Mesenchymal stem cell (in vitro differentiated cells and primary cell): ENCODE measurements around the gene EPHB4.
A peak's percentile ranks its signal among the peaks of the same experiment; 100 is the strongest.

Experiments used
- DNase-seq: peaks from one replicate; pipeline ENCODE4 v3.0.0-alpha.2; 2013
- H2AFZ ChIP-seq: one replicate; pipeline ENCODE4 v1.6.1; 2013; ENCODE audit warnings: low read depth, mild to moderate bottlenecking, control low read depth, inconsistent platforms, low read length, moderate library complexity
- H2AK5ac ChIP-seq: 2 replicates; pipeline ENCODE4 v1.6.1; 2013; ENCODE audit warnings: low read length, moderate library complexity, mild to moderate bottlenecking, inconsistent platforms; ENCODE audit not compliant: severe bottlenecking
- H2BK120ac ChIP-seq: one replicate; pipeline ENCODE4 v1.6.1; 2013; ENCODE audit warnings: low read depth, mild to moderate bottlenecking, inconsistent platforms, low read length, moderate library complexity
- H2BK12ac ChIP-seq, 2 experiments: one replicate each; pipeline ENCODE4 v1.6.1; 2013; ENCODE audit warnings: inconsistent platforms in 2 of 2, low read length in 2 of 2, mild to moderate bottlenecking in 2 of 2, moderate library complexity in 2 of 2, control low read depth in 1 of 2
- H2BK15ac ChIP-seq: one replicate; pipeline ENCODE4 v1.6.1; 2013; ENCODE audit warnings: mild to moderate bottlenecking, low read depth, inconsistent platforms; ENCODE audit not compliant: poor library complexity, severe bottlenecking
- H2BK5ac ChIP-seq: 2 replicates; pipeline ENCODE4 v1.6.1; 2013; ENCODE audit warnings: low read depth, mild to moderate bottlenecking, low read length, control low read depth, inconsistent platforms; ENCODE audit not compliant: poor library complexity, severe bottlenecking
- H3K14ac ChIP-seq, 2 experiments: one replicate each; pipeline ENCODE4 v1.6.1; 2013; ENCODE audit warnings: inconsistent platforms in 2 of 2, low read length in 2 of 2, control low read depth in 1 of 2, mild to moderate bottlenecking in 1 of 2, moderate library complexity in 1 of 2
- H3K18ac ChIP-seq, 2 experiments: one replicate each; pipeline ENCODE4 v1.6.1; 2013; ENCODE audit warnings: inconsistent platforms in 2 of 2, low read length in 2 of 2, control low read depth in 1 of 2, low read depth in 1 of 2, mild to moderate bottlenecking in 1 of 2
- H3K23ac ChIP-seq, 2 experiments: one replicate each; pipeline ENCODE4 v1.6.1; 2013; ENCODE audit warnings: inconsistent platforms in 2 of 2, low read length in 2 of 2, mild to moderate bottlenecking in 2 of 2, moderate library complexity in 2 of 2, control low read depth in 1 of 2
- H3K27ac ChIP-seq: 2 replicates; pipeline ENCODE4 v1.5.1; 2013; ENCODE audit warnings: mild to moderate bottlenecking, moderate library complexity, low read length, control low read depth, inconsistent platforms; ENCODE audit not compliant: poor library complexity, severe bottlenecking
- H3K27me3 ChIP-seq, 2 experiments: 2 replicates each; pipeline versions ENCODE4 v1.6.1 to v1.7.0; 2013; ENCODE audit warnings: low read length in 2 of 2, mild to moderate bottlenecking in 2 of 2, moderate library complexity in 2 of 2, control low read depth in 1 of 2, inconsistent platforms in 1 of 2; ENCODE audit not compliant: control insufficient read depth in 1 of 2, insufficient read depth in 1 of 2
- H3K36me3 ChIP-seq, 2 experiments: 2 replicates each; pipeline versions ENCODE4 v1.6.1 to v1.7.0; 2013; ENCODE audit warnings: low read length in 2 of 2, control low read depth in 1 of 2, inconsistent platforms in 1 of 2, low read depth in 1 of 2, mild to moderate bottlenecking in 1 of 2; ENCODE audit not compliant: insufficient read depth in 2 of 2, control insufficient read depth in 1 of 2
- H3K4ac ChIP-seq, 2 experiments: one replicate each; pipeline ENCODE4 v1.6.1; 2013; ENCODE audit warnings: inconsistent platforms in 2 of 2, low read length in 2 of 2, mild to moderate bottlenecking in 2 of 2, moderate library complexity in 2 of 2, control low read depth in 1 of 2, low read depth in 1 of 2
- H3K4me1 ChIP-seq: 2 replicates; pipeline ENCODE4 v1.6.1; 2013; ENCODE audit warnings: low read depth, low read length, control low read depth; ENCODE audit not compliant: control insufficient read depth, insufficient read depth
- H3K4me2 ChIP-seq: 2 replicates; pipeline ENCODE4 v1.6.1; 2013; ENCODE audit warnings: low read length, mild to moderate bottlenecking, inconsistent platforms; ENCODE audit not compliant: poor library complexity, severe bottlenecking
- H3K4me3 ChIP-seq, 2 experiments: 2 replicates each; pipeline versions ENCODE4 v1.5.1 to v1.7.0; 2013; ENCODE audit warnings: low read length in 2 of 2, mild to moderate bottlenecking in 2 of 2, control low read depth in 1 of 2, low read depth in 1 of 2; ENCODE audit not compliant: insufficient read depth in 1 of 2
- H3K79me1 ChIP-seq: replicated peaks from 2 replicates; pipeline ENCODE4 v1.6.1; 2013; ENCODE audit warnings: mild to moderate bottlenecking, control low read depth, low read length, inconsistent platforms; ENCODE audit not compliant: poor library complexity, severe bottlenecking
- H3K9ac ChIP-seq: 2 replicates; pipeline ENCODE4 v1.7.0; 2013; ENCODE audit warnings: mild to moderate bottlenecking, low read length, moderate library complexity
- H3K9me3 ChIP-seq: 2 replicates; pipeline ENCODE4 v1.7.0; 2013; ENCODE audit warnings: mild to moderate bottlenecking, low read length; ENCODE audit not compliant: control insufficient read depth
- H4K8ac ChIP-seq: one replicate; pipeline ENCODE4 v1.6.1; 2013; ENCODE audit warnings: inconsistent platforms, mild to moderate bottlenecking, low read length, moderate library complexity
- H4K91ac ChIP-seq: one replicate; pipeline ENCODE4 v1.6.1; 2013; ENCODE audit warnings: mild to moderate bottlenecking, low read length, inconsistent platforms
- WGBS: methylation state at CpG from one replicate; pipeline ENCODE4 v1.1.7; 2013; ENCODE audit warnings: mixed read lengths; 5-methylcytosine and 5-hydroxymethylcytosine counted together

The EPHB4 gene

DNA sequence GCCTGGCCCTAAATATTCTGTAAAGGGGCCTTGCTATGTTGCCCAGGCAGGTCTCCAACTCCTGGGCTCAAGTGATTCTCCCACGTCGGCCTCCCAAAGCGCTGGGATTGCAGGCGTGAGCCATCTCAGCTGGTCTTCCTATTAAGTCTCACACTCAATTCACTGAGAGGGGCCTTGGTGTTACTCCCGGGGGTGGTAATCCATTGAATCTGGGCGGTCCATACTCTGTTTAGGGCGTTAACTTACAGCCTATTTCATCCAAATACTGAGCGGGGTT, 46.9 kb upstream of the EPHB4 start:
- peak overlapping the region; percentile 17 for H2AK5ac ChIP-seq
- peaks cover 60 to 72% of the 10 kb centered on the region in 2 experiments for H3K36me3 ChIP-seq
- peak overlapping the region; percentile 85 for H3K4me2 ChIP-seq
- peaks cover 15% of the 10 kb centered on the region for H3K79me1 ChIP-seq
- peak overlapping the region; percentile 63 to 100 for H3K4me3 ChIP-seq
- peaks cover 28% of the 10 kb centered on the region for H3K4me1 ChIP-seq
- H2BK5ac ChIP-seq, result no peak overlapping the region
- peak overlapping the region; percentile 86 to 95 for H3K4ac ChIP-seq
- H3K27ac ChIP-seq, result peak overlapping the region; percentile 97
- H4K8ac ChIP-seq, result peak overlapping the region; percentile 100
- H3K27me3 ChIP-seq, result no peaks in the 10 kb centered on the region
- H2BK12ac ChIP-seq, result no peak overlapping the region
- no peak overlapping the region for H2AFZ ChIP-seq
- no peak overlapping the region for H3K23ac ChIP-seq
- 85% methylated on average over 8 of the region's 8 CpGs for WGBS
- peak overlapping the region in 1 of 2 experiments; percentile 99 for H3K18ac ChIP-seq
- no peak overlapping the region for H2BK15ac ChIP-seq
- peak overlapping the region; percentile 100 for H4K91ac ChIP-seq
- H3K9me3 ChIP-seq, result no peaks in the 10 kb centered on the region
- no peak for DNase-seq
- H3K9ac ChIP-seq, result peak overlapping the region; percentile 94
- no peak overlapping the region for H3K14ac ChIP-seq
- peak overlapping the region; percentile 67 for H2BK120ac ChIP-seq

DNA sequence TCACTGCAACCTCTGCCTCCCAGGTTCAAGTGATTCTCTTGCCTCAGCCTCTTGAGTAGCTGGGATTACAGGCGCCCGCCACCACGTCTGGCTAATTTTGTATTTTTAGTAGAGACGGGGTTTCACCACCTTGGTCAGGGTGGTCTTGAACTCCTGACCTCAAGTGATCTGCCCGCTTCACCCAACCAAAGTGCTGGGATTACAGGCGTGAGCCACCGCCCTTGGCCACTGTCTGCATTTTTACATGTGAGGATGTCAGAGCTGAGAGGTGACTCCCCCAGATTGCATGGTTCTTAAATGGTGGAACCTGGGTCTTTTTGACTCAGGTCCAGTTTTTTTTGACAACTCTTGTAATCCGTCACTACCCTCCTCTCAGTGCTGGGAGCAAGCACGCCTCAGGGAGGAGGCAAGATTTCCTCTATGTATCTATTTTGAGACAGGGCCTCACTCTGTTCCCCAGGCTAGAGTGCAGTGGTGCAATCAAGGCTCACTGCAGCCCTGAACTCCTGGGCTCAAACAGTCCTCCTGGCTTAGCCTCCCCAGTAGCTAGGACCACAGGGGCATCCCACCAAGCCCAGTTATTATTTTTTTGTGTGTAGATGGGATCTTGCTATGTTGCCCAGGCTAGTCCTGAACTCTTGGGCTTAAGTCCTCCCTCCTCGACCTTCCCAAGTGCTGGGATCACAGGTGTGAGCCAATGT, 46.4 kb upstream of the EPHB4 start:
- peaks cover 15% of the 10 kb centered on the region for H3K79me1 ChIP-seq
- H3K14ac ChIP-seq, result no peak overlapping the region
- H3K23ac ChIP-seq, result no peak overlapping the region
- H3K27me3 ChIP-seq, result no peaks in the 10 kb centered on the region
- H2BK15ac ChIP-seq, result no peak overlapping the region
- peak overlapping the region; percentile 100 for H4K8ac ChIP-seq
- H3K4ac ChIP-seq, result peak overlapping the region in 1 of 2 experiments; percentile 86
- H3K18ac ChIP-seq, result no peak overlapping the region
- H2BK5ac ChIP-seq, result no peak overlapping the region
- no peaks in the 10 kb centered on the region for H3K9me3 ChIP-seq
- H2BK120ac ChIP-seq, result no peak overlapping the region
- H2AK5ac ChIP-seq, result peak overlapping the region; percentile 17
- H2BK12ac ChIP-seq, result no peak overlapping the region
- H3K4me2 ChIP-seq, result peak overlapping the region; percentile 85
- peaks cover 60 to 67% of the 10 kb centered on the region in 2 experiments for H3K36me3 ChIP-seq
- H3K4me3 ChIP-seq, result peak overlapping the region in 1 of 2 experiments; percentile 100
- H3K9ac ChIP-seq, result peak overlapping the region; percentile 94
- 99% methylated on average over 10 of the region's 10 CpGs for WGBS
- H2AFZ ChIP-seq, result no peak overlapping the region
- H4K91ac ChIP-seq, result no peak overlapping the region
- peaks cover 32% of the 10 kb centered on the region for H3K4me1 ChIP-seq
- peak overlapping the region; percentile 19 for H3K27ac ChIP-seq
- no peak for DNase-seq

DNA sequence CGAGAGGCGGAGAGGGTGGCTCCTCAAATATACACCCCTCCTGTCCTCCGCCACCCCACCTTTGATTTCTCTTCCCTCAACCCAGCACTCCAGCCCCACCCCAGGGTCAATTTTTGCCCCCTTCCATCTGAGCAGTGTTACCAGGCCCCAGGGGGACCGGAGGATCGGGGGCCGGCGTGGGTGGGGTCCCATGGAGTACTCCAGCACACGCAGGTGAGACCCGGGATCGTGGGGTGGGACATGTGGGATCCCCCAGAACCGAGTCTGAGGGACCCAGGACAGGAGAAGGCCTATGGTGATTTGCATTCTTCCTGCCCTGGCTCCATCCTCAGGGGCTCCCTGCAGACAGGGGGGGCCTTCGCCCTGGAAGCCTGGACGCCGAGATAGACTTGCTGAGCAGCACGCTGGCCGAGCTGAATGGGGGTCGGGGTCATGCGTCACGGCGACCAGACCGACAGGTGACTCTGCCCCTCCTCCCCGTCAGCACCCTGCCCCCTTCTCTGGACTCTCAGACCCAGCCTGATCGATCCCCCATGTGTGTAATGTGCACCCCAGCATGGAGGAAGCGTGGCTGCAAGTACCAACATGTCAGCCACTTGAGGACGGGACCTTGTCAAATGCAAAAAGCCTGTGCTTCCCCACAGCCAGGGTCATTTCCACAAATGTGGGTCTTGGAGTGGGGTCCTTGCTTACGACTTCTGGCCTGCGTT, 40.6 kb upstream of the EPHB4 start:
- Histone ChIP-seq H4K8ac (peak overlapping the region; percentile 96), H3K9ac (peak overlapping the region; percentile 99), H2BK5ac (peak overlapping the region; percentile 96), H2BK15ac (peak overlapping the region; percentile 97), H3K79me1 (peaks cover 16% of the 10 kb centered on the region), H2BK12ac (peak overlapping the region; percentile 57 to 85), H3K23ac (peak overlapping the region in 1 of 2 experiments; percentile 87), H3K4ac (peak overlapping the region; percentile 99), H3K27ac (peak overlapping the region; percentile 80), H3K18ac (peak overlapping the region; percentile 93 to 96), H2AK5ac (peak overlapping the region; percentile 94), H4K91ac (peak overlapping the region; percentile 97), H2AFZ (no peak overlapping the region), H3K4me1 (peaks cover 35% of the 10 kb centered on the region), H2BK120ac (peak overlapping the region; percentile 69), H3K9me3 (no peaks in the 10 kb centered on the region), H3K4me3 (peak overlapping the region; percentile 82 to 95), H3K14ac (peak overlapping the region in 1 of 2 experiments; percentile 98), H3K36me3 (peaks cover 28 to 60% of the 10 kb centered on the region in 2 experiments), H3K27me3 (no peaks in the 10 kb centered on the region), H3K4me2 (peak overlapping the region; percentile 78)
- no peak for DNase-seq
- 12% methylated on average over 23 of the region's 27 CpGs for WGBS
